IMR-90 (cell line): Measurements from ENCODE around the gene ASB13. TPM values are rescaled to one million over a fixed set of nuclear protein-coding genes. Genes with fewer than 3 reads are reported as not detected.

ENCODE experiments used
- ATAC-seq: fragments of 200-7000 bp; cut with Tn5 transposase; 2 replicates; pipeline ENCODE4 v1.9.1; 2020; ENCODE audit warnings: low read depth, mild to moderate bottlenecking, moderate library complexity
- BruUV-seq: library from RNA; stranded (reverse); fragments of 400-500 nt; replicated peaks from 2 replicates; lab custom pipeline; 2021; lab: Mats Ljungman, UMichigan
- CTCF ChIA-PET: fragments of 300-600 bp; formaldehyde crosslinking; extraction: SDS; loops from one replicate; lab custom pipeline; 2021; ENCODE audit warnings: antibody characterized with exemption; lab: Yijun Ruan, JAX
- POLR2A ChIA-PET: fragments of 300-600 bp; sonication (Branson Sonifier 250); formaldehyde crosslinking; loops from one replicate; lab custom pipeline; 2022; ENCODE audit warnings: antibody characterized with exemption; ENCODE audit not compliant: unreplicated experiment; lab: Charles Lee
- DNase-seq: peaks from one replicate; pipeline ENCODE4 v3.0.0; 2013
- H2AFZ ChIP-seq: replicated peaks from 2 replicates; pipeline ENCODE3; 2013; ENCODE audit warnings: low read length, mild to moderate bottlenecking; ENCODE audit not compliant: poor library complexity
- H2AK5ac ChIP-seq: 2 replicates; pipeline ENCODE4 v1.6.1; 2013; ENCODE audit warnings: low read depth, low read length, inconsistent platforms
- H2AK9ac ChIP-seq: replicated peaks from 2 replicates; pipeline ENCODE3; 2013; ENCODE audit warnings: mild to moderate bottlenecking, low read depth, low read length, moderate library complexity; ENCODE audit not compliant: poor library complexity
- H2BK120ac ChIP-seq: 2 replicates; pipeline ENCODE4 v1.6.1; 2013; ENCODE audit warnings: low read depth, low read length, inconsistent platforms
- H2BK15ac ChIP-seq: 3 replicates; pipeline ENCODE4 v1.6.1; 2013; ENCODE audit warnings: low read depth, low read length, inconsistent platforms
- H2BK20ac ChIP-seq: 2 replicates; pipeline ENCODE4 v1.6.1; 2013; ENCODE audit warnings: low read depth, mild to moderate bottlenecking, inconsistent platforms, low read length, moderate library complexity
- H2BK5ac ChIP-seq: 2 replicates; pipeline ENCODE4 v1.6.1; 2013; ENCODE audit warnings: mild to moderate bottlenecking, low read depth, low read length, inconsistent platforms; ENCODE audit not compliant: poor library complexity, severe bottlenecking
- H3K14ac ChIP-seq: replicated peaks from 2 replicates; pipeline ENCODE4 v1.6.1; 2013; ENCODE audit warnings: low read depth, low read length, inconsistent platforms
- H3K18ac ChIP-seq: 2 replicates; pipeline ENCODE4 v1.6.1; 2013; ENCODE audit warnings: low read depth, low read length, control low read depth
- H3K23ac ChIP-seq: 2 replicates; pipeline ENCODE4 v1.6.1; 2013; ENCODE audit warnings: low read depth, low read length, inconsistent platforms
- H3K27ac ChIP-seq: 2 replicates; pipeline ENCODE4 v1.5.1; 2013; ENCODE audit warnings: mild to moderate bottlenecking, control low read depth, low read length; ENCODE audit not compliant: insufficient read depth
- H3K27me3 ChIP-seq: 2 replicates; pipeline ENCODE4 v1.6.1; 2013; ENCODE audit warnings: low read length; ENCODE audit not compliant: control insufficient read depth, insufficient read depth
- H3K36me3 ChIP-seq: 2 replicates; pipeline ENCODE4 v1.6.1; 2013; ENCODE audit warnings: low read length, mixed read lengths; ENCODE audit not compliant: control insufficient read depth, insufficient read depth
- H3K4ac ChIP-seq: 2 replicates; pipeline ENCODE4 v1.6.1; 2013; ENCODE audit warnings: low read depth, low read length, inconsistent platforms
- H3K4me1 ChIP-seq: 2 replicates; pipeline ENCODE4 v1.6.1; 2013; ENCODE audit warnings: low read length, mixed read lengths; ENCODE audit not compliant: control insufficient read depth, insufficient read depth
- H3K4me2 ChIP-seq: 2 replicates; pipeline ENCODE4 v1.6.1; 2013; ENCODE audit warnings: low read depth, mild to moderate bottlenecking, control low read depth, low read length, moderate library complexity
- H3K4me3 ChIP-seq: 2 replicates; pipeline ENCODE4 v1.5.1; 2013; ENCODE audit warnings: low read depth, mild to moderate bottlenecking, control low read depth, low read length, moderate library complexity; ENCODE audit not compliant: insufficient read depth
- H3K56ac ChIP-seq: 2 replicates; pipeline ENCODE4 v1.6.1; 2013; ENCODE audit warnings: low read length, inconsistent platforms; ENCODE audit not compliant: insufficient read depth; ENCODE audit errors: extremely low read depth
- H3K79me1 ChIP-seq, 2 experiments: 2 replicates each; pipeline ENCODE4 v1.6.1; 2013; ENCODE audit warnings: low read length in 2 of 2, inconsistent platforms in 1 of 2, low read depth in 1 of 2
- H3K9ac ChIP-seq: 2 replicates; pipeline ENCODE4 v1.6.1; 2013; ENCODE audit warnings: low read depth, low read length, control low read depth
- H3K9me1 ChIP-seq: 2 replicates; pipeline ENCODE4 v1.6.1; 2013; ENCODE audit warnings: low read length, inconsistent platforms; ENCODE audit not compliant: insufficient read depth
- H3K9me3 ChIP-seq: 2 replicates; pipeline ENCODE4 v1.6.1; 2013; ENCODE audit warnings: low read length; ENCODE audit not compliant: control insufficient read depth, insufficient read depth
- H4K20me1 ChIP-seq: 2 replicates; pipeline ENCODE4 v1.6.1; 2013; ENCODE audit warnings: low read length, inconsistent platforms; ENCODE audit not compliant: insufficient read depth
- H4K5ac ChIP-seq: 2 replicates; pipeline ENCODE4 v1.6.1; 2013; ENCODE audit warnings: mild to moderate bottlenecking, low read depth, low read length, control low read depth
- H4K8ac ChIP-seq, 2 experiments: 2 replicates each; pipeline ENCODE4 v1.6.1; 2013; ENCODE audit warnings: low read depth in 2 of 2, low read length in 2 of 2, control low read depth in 1 of 2, inconsistent platforms in 1 of 2
- H4K91ac ChIP-seq: 2 replicates; pipeline ENCODE4 v1.6.1; 2013; ENCODE audit warnings: low read depth, low read length, inconsistent platforms; ENCODE audit not compliant: insufficient read depth
- MAZ ChIP-seq: IDR thresholded peaks from 2 replicates; pipeline ENCODE4 v1.6.1; 2012; ENCODE audit warnings: low read depth, mild to moderate bottlenecking, low read length, improper control_type of control experiment, moderate library complexity, borderline replicate concordance
- POLR2A ChIP-seq: IDR thresholded peaks from 2 replicates; pipeline ENCODE4 v1.6.1; 2012; ENCODE audit warnings: mild to moderate bottlenecking, low read depth, low read length
- USF2 ChIP-seq: fragments of 150-350 bp; IDR thresholded peaks from 2 replicates; pipeline ENCODE4 v1.6.1; 2017; ENCODE audit warnings: mild to moderate bottlenecking, antibody characterized with exemption, low read length, low read depth
- WGBS, 2 experiments: methylation state at CpG; one replicate each; pipeline versions ENCODE4 v1.1.5 to v1.1.7; 2013; ENCODE audit warnings: missing lambda C conversion rate in 2 of 2; ENCODE audit not compliant: insufficient read length in 1 of 2; ENCODE audit errors: extremely low coverage in 2 of 2; 5-methylcytosine and 5-hydroxymethylcytosine counted together
- dilution Hi-C: fragments of 300-500 bp; cut with HindIII; formaldehyde crosslinking; loops from one replicate; pipeline ENCODE4 v1.14.3; 2018; ENCODE audit warnings: low sequenced_read_pairs; ENCODE audit not compliant: unreplicated experiment
- in situ Hi-C: fragments of 300-500 bp; cut with MboI; formaldehyde crosslinking; loops from 3 replicates; pipeline ENCODE4 v1.14.3; 2019; ENCODE audit warnings: low sequenced_read_pairs, inconsistent platforms, mixed read lengths
- intact Hi-C: fragments of 100-400 bp; cut with micrococcal nuclease; formaldehyde crosslinking; loops from 2 replicates; pipeline ENCODE4 v1.10.0; 2022
- polyA plus RNA-seq, 3 experiments: library from polyadenylated mRNA; depleted of rRNA; stranded (reverse); fragments of >200 nt; gene quantifications; 2 replicates each; pipeline ENCODE4 v1.2.3, GENCODE V29; 2012; ENCODE audit warnings: low replicate concordance in 1 of 3
- total RNA-seq: library from RNA; depleted of rRNA; stranded (reverse); fragments of >200 nt; gene quantifications from 2 replicates; pipeline ENCODE4 v1.2.3, GENCODE V29; 2012

ASB13 gene
- total and polyA plus RNA-seq, 2 of the 4 experiments (the other 2 are of a cell fraction), result 4.6 to 6.3 TPM

- H3K27ac ChIP-seq, result peak overlapping the region; percentile 3
- no peak overlapping the region for H2BK5ac ChIP-seq
- in situ Hi-C loops, result no loop called here
- ChIA-PET POLR2A (no interaction called here), CTCF (interaction anchor here (0.6 kb wide), 2 partner anchors 115 to 642 kb away, joined by 3 to 7 read pairs; no protein-coding TSS in a partner anchor)
- TF ChIP-seq POLR2A, result no peak
- no peak for TF ChIP-seq USF2
- TF ChIP-seq MAZ, result peak; percentile 40; the same call in 1 of the 2 replicates
- intact Hi-C loops, result no loop called here
- H4K91ac ChIP-seq, result no peak overlapping the region
- no peak overlapping the region for H2BK120ac ChIP-seq
- H3K27me3 ChIP-seq, result no peaks in the 10 kb centered on the region
- DNase-seq, result peak; percentile 19
- peak overlapping the region; percentile 98 for H3K4me2 ChIP-seq
- peak overlapping the region; percentile 96 for H4K5ac ChIP-seq
- peaks cover 1% of the 10 kb centered on the region; the same call in 1 of the 2 replicates for H3K36me3 ChIP-seq
- no peak overlapping the region for H2BK15ac ChIP-seq
- peak; percentile 83 for ATAC-seq
- H3K14ac ChIP-seq, result peak overlapping the region; percentile 78; the same call in 1 of the 2 replicates
- BruUV-seq, result no TSS peak
- H3K23ac ChIP-seq, result peak overlapping the region; percentile 68
- H2AK9ac ChIP-seq, result peak overlapping the region; percentile 52
- H3K4me1 ChIP-seq, result peaks cover 8% of the 10 kb centered on the region
- no peak overlapping the region for H2AK5ac ChIP-seq
- H2BK20ac ChIP-seq, result no peak overlapping the region
- H3K9ac ChIP-seq, result peak overlapping the region; percentile 61
- H3K79me1 ChIP-seq, result peaks cover 34 to 63% of the 10 kb centered on the region in 2 experiments
- peak overlapping the region; percentile 63 for H3K4me3 ChIP-seq
- no peaks in the 10 kb centered on the region for H3K9me1 ChIP-seq
- 22% methylated on average over 19 of the region's 49 CpGs; no CpG with 5 or more reads in 1 of the 2 experiments for WGBS, 2 experiments
- peaks cover 30% of the 10 kb centered on the region for H4K20me1 ChIP-seq
- H3K56ac ChIP-seq, result no peak overlapping the region
- dilution Hi-C loops, result no loop called here
- peak overlapping the region; percentile 82 for H2AFZ ChIP-seq
- no peaks in the 10 kb centered on the region for H3K9me3 ChIP-seq
- H3K4ac ChIP-seq, result peak overlapping the region; percentile 38; the same call in 1 of the 2 replicates
- H4K8ac ChIP-seq, result peak overlapping the region; percentile 21 to 71; a peak in 3 of 4 replicates
- peak overlapping the region; percentile 60 for H3K18ac ChIP-seq
These were observed 26.3 kb upstream of the ASB13 start for GRCh38 chr10:5692461-5693358.
